GM03348 (cell line): ENCODE measurements around the gene WFS1.

Experiments
- DNase-seq: peaks from one replicate; pipeline ENCODE4 v3.0.0; 2012; ENCODE audit warnings: low spot score

WFS1 gene

DNA sequence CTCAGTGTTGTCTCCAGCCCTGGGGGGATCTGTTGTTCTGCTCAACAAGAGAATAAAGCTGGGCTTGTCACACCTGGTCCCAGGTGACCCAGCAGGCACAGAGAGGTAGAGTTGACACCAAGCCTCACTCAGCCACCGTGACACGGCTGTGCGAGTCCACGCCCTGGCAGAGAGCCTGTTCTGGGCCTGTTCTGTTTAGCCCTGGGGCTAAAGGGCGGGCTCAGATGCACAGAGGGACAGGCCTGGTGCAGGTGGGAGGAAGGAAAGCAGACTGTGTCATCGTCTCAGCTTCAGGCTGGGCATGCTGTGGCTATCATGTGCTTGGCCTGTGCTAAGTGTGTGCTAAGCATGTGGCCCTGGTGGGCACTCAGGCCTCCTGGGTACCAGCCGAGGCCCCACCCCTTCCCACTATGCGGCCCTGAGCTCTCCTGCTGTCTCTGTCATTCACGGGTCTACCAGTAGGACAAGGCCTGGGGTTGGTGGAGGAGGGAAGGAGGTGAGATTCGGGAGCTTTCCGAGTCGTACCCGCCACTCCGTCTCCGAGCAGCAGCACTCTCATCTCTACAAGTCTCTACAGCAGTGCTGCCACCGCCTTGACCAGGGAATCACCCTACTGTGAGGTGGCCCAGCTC is 10.8 kb downstream of the WFS1 start:
- DNase-seq = no peak

DNA sequence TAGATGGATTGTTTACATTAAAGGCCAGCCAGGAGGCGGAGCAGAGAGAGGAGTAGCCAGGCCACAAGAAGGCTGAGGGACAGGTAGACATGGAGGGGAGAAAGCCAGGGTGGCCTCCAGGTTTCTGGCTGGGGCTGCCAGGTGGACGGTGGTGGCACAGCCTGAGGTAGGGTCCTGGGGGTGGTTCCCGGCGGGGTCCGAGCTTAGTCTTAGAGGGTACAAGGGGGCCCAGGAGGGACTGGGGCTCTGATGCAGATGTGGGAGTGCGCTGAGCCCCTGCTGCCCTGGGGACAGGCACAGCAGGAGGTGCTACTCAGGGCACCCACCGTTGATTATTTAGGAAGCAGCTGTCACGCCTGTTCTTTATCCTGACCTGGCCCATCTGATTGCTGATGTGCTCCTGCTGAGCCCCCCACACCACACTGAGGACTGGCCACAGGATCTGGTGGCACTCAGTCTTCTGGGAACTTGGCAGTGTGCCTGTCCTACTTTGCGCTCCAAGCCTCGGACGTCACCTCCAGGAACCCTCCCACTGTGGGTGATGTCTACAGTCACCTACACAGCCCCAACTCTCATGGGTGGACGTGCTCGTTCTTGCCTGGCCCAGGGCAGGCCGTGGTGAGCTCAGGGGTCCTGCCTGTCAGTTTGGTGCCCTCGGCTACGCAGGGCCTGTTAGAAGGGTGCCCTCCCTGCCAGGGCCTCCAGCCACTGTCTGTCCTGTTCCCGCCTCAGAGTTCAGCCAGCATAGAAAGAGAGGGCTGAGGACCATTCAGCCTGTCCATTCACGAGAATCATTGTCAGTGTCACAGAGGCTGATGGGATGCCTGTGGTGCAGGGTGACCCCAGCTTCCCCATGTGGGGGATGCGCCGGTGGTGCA is 12.0 kb downstream of the WFS1 start:
- DNase-seq = no peak

DNA sequence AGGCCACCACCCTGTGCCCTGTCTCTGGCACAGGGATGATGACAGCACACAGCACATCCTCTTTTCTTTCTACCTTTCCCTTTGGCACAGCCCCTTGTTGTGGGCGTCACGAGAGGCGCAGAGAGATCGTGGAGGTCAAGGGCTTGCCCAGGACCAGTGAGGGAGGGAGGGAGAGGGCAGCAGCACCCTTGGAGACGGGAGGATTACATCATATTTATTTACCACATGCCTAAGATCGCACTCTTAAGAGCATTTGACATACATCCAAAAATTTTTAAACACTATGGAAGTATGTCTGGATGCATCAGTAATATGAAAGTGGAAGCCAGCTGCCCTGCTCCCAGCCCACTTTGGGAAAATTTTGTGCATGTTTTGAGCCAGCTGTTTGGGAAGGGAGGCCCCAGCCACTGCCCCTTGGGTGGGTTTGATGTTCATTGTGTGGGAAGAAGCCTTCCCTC is 12.7 kb downstream of the WFS1 start:
- no peak for DNase-seq

DNA sequence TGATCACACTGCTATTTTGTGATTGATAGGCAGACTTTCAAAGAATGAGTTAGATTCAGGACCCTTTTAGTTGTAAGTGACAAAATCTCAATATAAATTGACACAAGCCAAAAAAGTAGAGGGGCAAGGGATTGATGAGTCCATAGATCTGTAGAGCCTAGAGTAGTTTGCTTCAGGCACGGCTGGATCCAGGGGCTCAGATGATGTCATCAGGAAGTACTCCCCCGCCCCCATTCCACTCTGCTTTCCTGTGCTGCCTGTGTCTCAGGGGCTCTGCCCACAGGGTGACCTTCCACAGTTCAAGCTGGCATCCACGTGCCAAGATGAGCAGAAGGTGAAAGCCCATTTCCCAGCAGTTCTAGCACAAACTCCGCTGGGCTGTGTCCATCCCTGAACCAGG is 13.6 kb downstream of the WFS1 start:
- DNase-seq = no peak

DNA sequence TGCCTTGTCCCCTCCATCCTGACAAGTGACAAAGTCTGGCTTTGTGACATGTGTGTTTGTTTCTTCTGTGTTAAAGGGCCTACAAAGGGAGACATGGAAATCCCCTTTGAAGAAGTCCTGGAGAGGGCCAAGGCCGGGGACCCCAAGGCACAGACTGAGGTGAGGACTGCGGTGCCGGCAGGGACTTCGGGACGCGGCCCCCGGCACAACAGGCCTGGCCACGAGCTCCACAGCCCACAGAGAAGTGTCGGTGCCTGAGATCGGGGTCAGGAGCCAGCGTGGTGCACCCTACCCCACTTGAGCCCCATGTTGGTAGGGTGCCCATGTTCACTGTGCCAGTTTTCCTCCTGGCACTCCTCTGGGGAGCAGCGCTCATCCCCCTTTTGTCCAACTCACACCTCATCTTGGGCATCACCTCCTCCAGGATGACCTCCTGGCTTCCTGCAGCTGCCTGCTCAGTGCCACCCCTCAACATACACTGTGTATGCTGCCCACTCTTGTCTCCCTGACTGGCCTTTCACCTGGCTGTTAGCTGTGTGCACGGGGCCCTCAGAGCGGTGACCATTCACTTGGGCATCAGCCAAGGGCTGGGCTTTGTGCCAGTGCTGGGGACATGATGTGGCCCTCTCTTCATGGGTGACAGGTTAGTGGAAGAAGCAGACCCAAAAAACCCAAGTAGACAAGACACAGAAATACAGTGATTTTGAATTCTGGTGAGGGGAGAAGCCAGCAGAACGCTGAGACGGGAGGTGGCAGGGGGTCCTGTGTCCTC is 17.6 kb downstream of the WFS1 start:
- no peak for DNase-seq

DNA sequence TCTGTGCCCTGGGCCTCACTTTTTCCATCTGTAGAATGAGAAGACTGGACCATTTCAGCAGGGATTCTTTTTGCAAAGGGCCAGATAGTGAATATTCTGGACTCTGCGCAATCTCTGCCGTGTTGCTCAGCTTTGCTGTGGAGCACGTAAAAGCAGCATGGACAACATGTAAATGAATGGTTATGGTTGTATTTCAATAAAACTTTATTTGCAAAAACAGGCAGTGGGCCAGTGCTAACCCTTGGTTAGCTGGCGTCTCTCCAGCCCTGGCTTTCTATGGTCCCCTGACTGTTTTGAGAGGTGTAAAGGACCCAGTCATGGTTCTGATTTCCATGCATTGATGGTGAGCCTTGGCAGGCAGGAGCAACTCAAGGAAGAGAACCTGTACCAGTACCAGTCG is 18.7 kb downstream of the WFS1 start:
- no peak for DNase-seq

DNA sequence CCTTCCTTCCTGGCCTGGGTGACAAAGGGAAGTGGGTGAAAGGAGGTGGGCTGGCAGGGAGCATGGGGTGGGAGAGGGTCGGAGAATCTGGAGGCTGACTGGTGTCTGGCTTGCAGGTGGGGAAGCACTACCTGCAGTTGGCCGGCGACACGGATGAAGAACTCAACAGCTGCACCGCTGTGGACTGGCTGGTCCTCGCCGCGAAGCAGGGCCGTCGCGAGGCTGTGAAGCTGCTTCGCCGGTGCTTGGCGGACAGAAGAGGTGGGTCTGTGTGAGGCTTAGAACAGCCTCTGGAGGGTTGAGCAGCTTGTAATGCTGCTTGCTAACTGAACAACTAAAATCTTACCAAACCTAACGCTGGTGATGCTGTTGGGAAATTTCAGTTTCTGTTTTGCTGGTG is 19.2 kb downstream of the WFS1 start:
- DNase-seq = no peak

DNA sequence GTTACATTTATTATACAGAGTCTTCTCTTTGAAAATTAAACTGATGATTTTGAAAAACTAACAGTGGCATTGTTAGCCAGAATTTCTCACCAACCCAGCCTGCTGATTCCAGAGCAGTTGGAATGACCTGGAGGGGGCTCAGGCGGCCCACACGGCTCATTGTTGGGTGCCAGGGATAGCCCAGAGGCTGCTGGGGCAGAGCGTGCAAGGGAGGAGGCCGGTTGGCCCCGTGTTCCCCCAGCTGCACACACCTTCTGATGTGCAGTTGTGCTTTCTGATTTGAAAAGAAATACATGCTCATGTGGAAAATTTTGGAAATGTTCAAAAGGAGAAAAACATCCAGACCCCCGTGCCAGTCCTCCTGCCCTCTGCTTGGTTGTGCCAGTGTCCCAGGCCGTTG is 20.6 kb downstream of the WFS1 start:
- no peak for DNase-seq

DNA sequence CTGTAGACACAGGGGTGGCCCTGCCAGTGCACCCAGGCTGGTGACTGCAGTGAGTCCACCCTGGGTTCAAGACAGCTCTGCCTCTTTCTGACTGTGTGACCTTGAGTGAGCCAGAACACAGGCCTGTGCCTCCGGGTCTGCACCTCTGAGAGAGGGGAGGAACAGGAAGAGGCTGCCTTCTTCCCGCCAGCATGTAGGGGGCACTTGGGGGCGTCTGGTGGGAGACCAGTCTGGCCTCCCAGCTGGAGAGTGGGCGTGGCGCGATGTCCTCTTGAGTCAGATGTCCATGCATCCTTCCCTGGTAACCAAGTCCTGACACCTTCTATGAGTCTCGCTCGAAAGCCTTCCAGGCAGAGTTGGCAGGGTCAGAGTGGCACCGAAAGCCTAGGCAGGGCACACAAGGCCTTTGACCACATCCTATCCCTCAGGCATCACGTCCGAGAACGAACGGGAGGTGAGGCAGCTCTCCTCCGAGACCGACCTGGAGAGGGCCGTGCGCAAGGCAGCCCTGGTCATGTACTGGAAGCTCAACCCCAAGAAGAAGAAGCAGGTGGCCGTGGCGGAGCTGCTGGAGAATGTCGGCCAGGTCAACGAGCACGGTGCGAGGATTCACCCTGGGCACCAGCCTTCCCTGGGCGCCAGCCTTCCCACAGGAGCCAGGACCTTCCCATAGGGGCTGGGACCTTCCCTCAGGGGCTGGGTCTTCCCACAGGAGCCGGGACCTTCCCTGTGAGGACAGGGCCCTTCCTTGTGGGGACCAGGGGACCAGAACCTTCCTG is 21.3 kb downstream of the WFS1 start:
- no peak for DNase-seq

DNA sequence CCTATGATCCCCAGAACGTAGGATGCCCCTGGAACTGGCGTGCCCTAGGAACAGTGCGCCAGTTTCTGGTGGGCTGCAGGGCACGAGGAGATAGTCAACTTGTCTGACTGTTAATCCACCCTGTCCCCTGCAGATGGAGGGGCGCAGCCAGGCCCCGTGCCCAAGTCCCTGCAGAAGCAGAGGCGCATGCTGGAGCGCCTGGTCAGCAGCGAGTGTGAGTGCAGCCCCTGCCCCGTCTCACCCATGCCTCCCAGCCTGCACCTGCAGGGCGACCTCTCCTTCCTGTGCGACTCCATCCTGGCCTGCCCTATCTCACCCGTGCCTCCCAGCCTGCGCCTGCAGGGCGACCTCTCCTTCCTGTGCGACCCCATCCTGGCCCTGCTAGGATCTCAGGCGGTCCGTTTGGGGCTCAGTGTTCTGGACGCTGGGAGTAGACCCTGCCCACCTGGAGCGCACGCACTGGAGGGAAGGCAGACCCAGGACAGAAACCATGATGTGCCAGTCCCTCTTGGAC is 22.2 kb downstream of the WFS1 start:
- DNase-seq = no peak

DNA sequence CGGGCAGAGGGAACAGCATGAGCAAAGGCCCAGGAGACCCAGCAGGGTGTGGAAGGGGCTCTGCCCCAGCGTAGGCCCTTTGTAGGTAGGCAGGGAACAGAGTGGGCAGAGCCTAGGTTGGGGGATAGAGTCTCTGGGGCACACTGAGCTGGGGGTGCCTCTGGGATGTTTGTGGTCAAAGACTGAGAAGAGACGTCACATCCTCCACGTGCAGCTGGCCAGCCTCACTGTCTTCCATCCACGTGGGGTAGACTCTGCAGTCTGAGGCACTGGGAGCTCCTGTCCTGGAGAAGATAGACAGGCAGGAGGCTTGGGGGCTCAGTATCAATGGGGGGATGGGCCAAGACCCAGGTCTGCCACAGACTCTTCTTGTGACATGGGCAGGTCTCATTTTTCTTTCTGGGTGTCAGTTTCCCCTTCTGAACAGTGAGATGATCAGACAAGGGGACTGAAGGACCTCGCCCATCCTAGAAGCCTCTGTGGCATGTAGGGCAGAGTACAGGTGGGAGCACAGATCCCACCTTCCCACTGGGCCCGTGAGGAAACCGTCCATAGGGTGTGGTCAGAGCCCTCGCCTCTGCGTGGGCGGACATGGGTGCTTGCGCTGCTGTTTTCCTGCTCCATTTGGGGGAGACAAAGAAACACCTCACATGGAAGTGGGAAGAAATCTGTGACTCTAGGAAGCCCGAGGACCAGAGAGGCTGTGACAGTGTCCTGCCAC is 22.9 kb downstream of the WFS1 start:
- DNase-seq = no peak

DNA sequence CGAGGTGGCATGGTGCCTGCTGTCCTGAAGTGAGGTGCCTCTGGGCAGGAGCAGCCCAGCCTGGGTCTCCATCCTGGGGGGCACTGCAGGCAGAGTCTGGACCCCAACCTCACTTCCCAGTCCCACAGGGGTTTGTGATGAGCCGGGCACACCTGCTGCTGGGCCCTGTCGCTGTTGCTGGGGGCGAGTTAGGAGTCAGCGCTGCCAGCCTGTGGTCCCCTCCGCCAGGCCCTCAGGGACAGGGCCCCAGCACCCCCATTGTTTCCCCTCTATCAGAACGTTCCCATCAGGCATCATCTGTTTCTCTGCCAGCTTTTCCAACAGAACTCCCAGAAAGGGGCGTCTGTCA is 23.4 kb downstream of the WFS1 start:
- no peak for DNase-seq

DNA sequence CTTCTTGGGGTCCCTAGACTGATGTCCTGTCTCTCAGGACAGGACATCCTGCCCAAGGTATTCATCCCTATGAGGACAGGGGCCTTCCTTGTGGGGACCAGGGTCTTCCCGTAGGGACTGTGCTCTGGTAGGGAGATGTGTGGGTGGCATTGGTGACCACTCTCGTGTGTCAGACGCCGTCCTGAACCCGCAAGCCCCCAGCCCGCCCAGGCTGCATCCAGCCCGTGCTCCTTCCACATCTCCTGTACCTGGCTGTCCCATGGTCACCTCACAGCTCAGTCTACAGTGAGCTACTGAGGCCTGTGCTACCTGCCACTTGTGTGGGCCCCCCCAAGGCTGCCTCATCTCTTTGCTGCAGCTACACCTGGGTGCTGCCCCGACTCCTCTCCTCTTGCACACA is 24.0 kb downstream of the WFS1 start:
- DNase-seq = no peak

DNA sequence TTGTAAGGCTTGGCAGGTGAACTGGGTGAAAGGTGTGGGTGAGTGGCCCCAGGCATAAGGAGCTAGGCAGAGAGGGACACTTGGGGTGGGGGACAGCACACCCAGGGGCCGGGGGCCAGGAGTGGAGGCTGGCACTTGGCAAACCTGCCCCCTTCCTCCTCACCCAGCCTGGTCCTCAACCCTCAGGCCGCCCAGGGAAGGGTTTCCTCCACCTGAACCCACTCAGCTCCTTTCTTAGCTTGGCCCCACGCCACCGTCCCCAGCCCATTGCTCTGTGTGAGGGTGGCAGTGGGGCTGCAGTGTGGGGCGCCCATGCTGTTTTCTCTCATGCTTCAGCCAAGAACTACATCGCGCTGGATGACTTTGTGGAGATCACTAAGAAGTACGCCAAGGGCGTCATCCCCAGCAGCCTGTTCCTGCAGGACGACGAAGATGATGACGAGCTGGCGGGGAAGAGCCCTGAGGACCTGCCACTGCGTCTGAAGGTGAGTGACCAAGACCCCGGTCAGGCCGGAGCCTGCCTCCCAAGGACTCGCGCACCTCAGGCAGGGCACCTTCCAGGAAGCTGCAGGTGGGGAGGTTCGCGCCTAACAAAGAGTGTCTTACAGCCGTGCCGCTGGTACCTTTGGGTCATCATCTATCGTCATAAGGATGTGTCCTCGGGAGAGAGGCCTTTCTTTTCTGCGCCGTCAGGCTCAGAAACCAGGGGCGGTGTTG is 25.2 kb downstream of the WFS1 start:
- DNase-seq = no peak

DNA sequence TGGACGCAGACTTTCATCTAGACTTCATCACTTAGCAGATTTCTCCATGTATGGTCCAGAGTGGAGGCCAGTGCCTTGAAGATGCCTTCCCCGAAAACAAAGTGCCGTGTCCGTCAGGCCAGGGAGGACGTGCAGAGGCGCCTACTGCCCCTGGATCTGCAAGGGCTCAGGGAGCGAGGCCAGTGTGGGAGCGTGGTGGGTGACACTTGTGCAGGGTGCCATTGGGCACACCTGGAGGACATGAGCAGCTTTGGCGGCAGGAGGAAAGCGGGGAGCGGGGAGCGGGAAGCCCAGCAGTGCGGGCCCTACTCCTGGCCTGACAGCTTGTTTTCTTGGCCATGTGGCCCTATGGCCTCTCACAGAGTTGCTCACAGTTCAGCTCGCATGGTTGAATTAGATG is 25.8 kb downstream of the WFS1 start:
- DNase-seq = no peak

DNA sequence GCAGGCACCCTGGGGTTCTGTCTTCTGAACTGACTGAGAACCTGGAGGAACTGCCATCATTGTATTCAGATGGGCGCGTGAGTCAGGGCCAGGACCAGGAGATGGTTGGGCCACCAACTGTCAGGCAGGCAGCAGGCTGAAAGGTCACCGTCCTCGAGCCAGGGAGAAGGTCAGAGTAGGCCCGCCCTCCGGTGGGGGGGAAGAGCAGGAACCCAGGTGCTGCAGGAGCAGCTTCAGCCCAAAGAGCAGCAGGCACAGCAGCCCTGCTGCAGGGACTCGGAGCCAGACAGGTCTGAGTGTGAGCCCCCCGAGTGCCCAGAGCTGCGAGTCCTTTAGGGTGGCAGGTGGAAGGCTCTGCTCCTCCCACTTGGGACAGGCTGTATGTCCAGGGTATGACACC is 26.4 kb downstream of the WFS1 start:
- no peak for DNase-seq

DNA sequence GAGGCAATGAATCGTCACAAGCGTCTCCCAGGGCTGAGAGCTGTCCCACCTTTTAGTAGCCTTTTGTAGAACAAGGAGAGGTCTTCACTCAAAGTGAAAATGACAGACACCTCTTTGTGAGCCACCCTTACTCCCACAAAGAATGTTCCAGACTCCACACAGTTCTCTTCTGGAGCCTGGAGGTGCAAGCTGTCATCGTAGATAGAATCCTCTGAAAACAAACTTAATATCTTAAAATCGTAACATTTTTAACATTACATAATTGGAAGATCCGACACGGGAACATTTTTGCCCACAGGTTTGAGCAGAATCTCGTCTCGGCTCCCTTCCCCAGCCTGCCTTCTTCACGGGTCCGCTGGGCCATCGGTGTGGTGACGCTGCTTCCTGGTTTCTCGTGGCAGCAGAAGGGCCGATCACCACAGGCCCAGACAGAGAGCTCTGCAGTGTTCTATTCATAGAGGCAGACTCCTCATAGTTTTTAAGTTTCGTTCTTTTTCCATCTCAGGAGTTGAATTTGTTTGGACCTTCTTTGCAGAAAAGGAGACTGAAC is 27.7 kb downstream of the WFS1 start:
- DNase-seq = no peak

DNA sequence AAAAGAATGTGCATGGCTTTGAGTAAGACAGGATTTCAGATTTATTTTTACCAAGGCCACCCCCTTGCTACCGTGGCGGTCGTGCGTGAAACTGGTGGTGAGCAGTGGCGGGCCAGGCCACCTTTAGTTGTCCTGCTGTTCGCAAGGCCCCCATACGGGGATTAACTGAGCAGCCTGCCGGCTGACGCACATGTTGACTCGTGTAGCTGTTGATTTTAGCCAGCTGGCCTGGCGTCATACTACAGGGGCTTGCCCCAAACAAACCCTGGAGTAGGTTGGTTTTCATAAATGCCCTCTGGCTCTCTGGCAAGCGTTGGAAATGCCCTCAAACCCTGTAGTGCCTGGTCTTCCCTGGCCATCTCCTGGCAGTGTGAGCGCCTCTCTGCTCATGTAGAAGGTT is 28.4 kb downstream of the WFS1 start:
- no peak for DNase-seq

DNA sequence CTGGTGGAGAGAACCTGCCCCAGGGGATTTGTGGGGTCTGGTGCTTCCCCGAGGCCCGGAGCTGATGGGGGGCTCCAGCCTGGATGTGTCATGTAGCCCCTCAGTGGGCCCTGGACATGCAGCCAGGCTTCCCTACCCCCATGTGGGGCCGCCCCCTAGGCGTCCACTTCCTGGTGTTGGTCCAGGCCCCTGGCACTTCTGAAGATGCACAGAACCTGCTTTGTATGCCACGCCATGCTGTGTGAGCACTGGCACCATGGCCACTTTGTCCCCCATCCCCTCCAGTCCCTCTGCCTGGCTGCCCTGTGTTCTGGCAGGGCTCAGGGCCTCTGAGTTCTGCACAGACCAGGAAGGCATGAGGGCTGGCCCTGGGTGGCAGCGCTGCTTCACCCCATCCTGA is 29.2 kb downstream of the WFS1 start:
- no peak for DNase-seq

DNA sequence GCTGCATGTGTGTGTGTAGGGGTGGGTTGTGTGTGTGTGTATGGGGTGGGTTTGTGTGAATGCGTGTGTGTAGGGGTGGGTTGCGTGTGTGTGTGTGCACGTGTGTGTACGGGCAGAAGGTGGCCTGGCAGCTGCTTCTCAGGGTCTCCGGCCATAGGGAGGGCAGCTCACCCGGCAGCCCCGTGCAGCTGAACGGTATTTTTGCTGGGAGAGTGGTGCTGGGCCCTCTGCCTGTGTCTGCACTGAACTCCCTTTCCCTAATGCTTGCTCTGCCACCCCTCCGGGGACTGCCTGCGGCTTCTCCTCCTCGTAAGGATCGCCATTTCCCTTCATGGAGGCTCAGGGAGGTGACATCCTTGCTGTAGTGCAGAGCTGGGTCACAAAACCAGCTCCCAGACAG is 30.2 kb downstream of the WFS1 start:
- no peak for DNase-seq
